Measurements from ENCODE around the gene MICAL2.

DNA sequence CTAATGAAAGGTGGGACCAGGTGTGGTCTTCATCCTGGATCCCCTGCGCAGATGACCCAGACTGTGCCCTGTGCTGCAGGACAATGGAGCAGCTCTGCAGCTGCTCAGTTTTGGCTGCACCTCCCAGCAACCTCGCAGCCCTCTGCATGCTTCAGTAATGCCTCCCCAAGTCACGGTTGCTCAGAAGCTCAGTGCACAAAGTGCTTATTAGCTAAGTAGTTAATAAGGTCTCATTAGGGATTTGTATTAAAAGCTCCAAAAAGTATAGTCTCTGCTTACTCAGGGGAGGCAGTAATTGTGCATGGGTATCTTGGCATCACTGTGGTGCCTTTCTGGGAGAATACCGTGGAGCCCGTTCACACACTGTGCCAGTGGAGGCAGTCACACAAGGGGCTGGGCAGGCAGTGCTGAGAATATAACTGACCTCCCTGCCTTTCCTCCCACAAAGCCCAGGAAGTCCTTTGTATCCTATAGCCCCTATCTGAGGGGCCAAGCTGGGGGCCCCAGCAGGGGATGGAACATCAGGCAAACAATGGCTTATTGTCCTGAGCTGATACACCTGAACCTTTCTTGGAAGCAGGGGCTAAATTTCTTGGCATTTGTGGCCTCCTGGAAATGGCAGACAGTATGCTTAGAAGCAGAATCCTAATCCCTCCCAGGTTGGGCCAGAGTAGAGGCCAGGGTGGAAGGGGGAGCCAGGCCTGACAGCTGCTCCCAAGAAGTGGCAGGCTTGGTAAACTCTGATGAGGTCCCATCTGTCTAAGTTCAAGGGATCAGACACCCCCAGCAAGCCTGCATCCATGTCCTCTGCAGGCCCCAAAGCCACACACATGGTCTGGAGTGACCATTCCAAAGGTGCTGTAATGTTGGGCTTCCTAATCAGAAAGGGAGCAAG, 141.5 kb downstream of the MICAL2 start:
- TF ChIP-seq, protein P1, sequence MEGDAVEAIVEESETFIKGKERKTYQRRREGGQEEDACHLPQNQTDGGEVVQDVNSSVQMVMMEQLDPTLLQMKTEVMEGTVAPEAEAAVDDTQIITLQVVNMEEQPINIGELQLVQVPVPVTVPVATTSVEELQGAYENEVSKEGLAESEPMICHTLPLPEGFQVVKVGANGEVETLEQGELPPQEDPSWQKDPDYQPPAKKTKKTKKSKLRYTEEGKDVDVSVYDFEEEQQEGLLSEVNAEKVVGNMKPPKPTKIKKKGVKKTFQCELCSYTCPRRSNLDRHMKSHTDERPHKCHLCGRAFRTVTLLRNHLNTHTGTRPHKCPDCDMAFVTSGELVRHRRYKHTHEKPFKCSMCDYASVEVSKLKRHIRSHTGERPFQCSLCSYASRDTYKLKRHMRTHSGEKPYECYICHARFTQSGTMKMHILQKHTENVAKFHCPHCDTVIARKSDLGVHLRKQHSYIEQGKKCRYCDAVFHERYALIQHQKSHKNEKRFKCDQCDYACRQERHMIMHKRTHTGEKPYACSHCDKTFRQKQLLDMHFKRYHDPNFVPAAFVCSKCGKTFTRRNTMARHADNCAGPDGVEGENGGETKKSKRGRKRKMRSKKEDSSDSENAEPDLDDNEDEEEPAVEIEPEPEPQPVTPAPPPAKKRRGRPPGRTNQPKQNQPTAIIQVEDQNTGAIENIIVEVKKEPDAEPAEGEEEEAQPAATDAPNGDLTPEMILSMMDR (IDR thresholded peaks at IDR 0.05; ENCODE audit: extremely low read depth in 1 of 2, insufficient read depth in 1 of 2, low read depth in 1 of 2, low read length in 2 of 2): no peak
- no peak for TF ChIP-seq GATA2 (IDR thresholded peaks at IDR 0.05; ENCODE audit: insufficient read depth, insufficient read length, low read depth, low read length)
- TF ChIP-seq EZH2 (IDR thresholded peaks at IDR 0.05; ENCODE audit: borderline replicate concordance, low read depth, low read length, severe bottlenecking): no peak
- TF ChIP-seq JUN (IDR thresholded peaks at IDR 0.05; ENCODE audit: borderline replicate concordance, insufficient read depth, insufficient read length, low read depth): no peak

Data from endothelial cell of umbilical vein (primary cell).